Loucy (cell line): ENCODE measurements around the gene PRPS1L1.

ENCODE experiments used
- EZH2phosphoT487 ChIP-seq: fragments of 200-600 bp; IDR thresholded peaks from 2 replicates; pipeline ENCODE4 v1.6.1; 2018; ENCODE audit warnings: antibody characterized with exemption, mild to moderate bottlenecking, moderate library complexity, borderline replicate concordance
- TF ChIP-seq, protein P1 (sequence below): fragments of 200-600 bp; sonication (generic); conservative IDR thresholded peaks from 2 replicates; pipeline ENCODE4 v1.5.1; 2014; ENCODE audit warnings: mild to moderate bottlenecking, antibody characterized with exemption, low read length

DNA sequence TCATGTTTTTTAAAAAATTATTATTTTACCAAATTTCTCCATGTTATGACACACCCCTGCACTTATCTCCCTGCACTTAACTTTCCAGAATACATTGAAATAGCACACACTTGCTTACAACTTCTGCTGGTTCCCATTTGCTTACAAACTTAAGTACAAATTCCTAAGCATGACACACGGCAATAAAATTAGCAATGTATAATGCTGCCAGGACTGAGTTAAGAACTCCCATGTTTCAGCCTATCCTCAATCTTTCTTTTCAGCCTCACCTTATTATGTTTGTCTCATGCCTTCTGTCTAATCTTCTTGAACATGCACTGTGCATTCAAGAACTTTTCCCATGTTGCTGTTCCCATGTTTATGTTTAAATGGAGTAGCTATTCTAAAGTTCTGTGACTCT lies 40.8 kb downstream of the PRPS1L1 start:
- TF ChIP-seq, protein P1, sequence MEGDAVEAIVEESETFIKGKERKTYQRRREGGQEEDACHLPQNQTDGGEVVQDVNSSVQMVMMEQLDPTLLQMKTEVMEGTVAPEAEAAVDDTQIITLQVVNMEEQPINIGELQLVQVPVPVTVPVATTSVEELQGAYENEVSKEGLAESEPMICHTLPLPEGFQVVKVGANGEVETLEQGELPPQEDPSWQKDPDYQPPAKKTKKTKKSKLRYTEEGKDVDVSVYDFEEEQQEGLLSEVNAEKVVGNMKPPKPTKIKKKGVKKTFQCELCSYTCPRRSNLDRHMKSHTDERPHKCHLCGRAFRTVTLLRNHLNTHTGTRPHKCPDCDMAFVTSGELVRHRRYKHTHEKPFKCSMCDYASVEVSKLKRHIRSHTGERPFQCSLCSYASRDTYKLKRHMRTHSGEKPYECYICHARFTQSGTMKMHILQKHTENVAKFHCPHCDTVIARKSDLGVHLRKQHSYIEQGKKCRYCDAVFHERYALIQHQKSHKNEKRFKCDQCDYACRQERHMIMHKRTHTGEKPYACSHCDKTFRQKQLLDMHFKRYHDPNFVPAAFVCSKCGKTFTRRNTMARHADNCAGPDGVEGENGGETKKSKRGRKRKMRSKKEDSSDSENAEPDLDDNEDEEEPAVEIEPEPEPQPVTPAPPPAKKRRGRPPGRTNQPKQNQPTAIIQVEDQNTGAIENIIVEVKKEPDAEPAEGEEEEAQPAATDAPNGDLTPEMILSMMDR = no peak
- TF ChIP-seq EZH2phosphoT487 = no peak
